K562 (cell line): ENCODE measurements around the gene FAM193A. TPM values are rescaled to one million over a fixed set of nuclear protein-coding genes. Genes with fewer than 3 reads are reported as not detected.
A peak's percentile ranks its signal among the peaks of the same experiment; 100 is the strongest.

Experiments used
- ELF2 ChIP-seq: fragments of 250-450 bp; sonication (Bioruptor Pico); IDR thresholded peaks from 2 replicates; pipeline ENCODE4 v1.5.0; 2021; ENCODE audit warnings: mild to moderate bottlenecking
- EP300 ChIP-seq: IDR thresholded peaks from 2 replicates; pipeline ENCODE4 v1.6.1; 2012; ENCODE audit warnings: low read length, improper control_type of control experiment
- MTA3 ChIP-seq: fragments of 450-650 bp; formaldehyde crosslinking; IDR thresholded peaks from 2 replicates; pipeline ENCODE4 v1.6.1; 2017; ENCODE audit warnings: mild to moderate bottlenecking, borderline replicate concordance
- RBBP5 ChIP-seq: fragments of 200-600 bp; sonication (generic); IDR thresholded peaks from 2 replicates; pipeline ENCODE4 v1.6.1; 2012; ENCODE audit warnings: borderline replicate concordance, mild to moderate bottlenecking, low read length, control low read depth, inconsistent platforms; ENCODE audit not compliant: insufficient read depth, poor library complexity, severe bottlenecking
- SNRNP70 ChIP-seq: fragments of 200-400 bp; formaldehyde crosslinking; optimal IDR thresholded peaks from 2 replicates; pipeline ENCODE3; 2017; ENCODE audit warnings: low read depth, low read length
- STAG1 ChIP-seq: sonication (generic); formaldehyde crosslinking; IDR thresholded peaks from 2 replicates; pipeline ENCODE4 v1.5.0; 2020; ENCODE audit warnings: missing genetic modification reagents, borderline replicate concordance
- TOE1 ChIP-seq, 2 experiments: fragments of 450-650 bp in 1 of 2; sonication (generic) in 1 of 2; formaldehyde crosslinking in 1 of 2; IDR thresholded peaks; 2 replicates each; pipeline versions ENCODE4 v1.7.1 to v1.8.0; 2016 to 2022; ENCODE audit warnings: borderline replicate concordance in 2 of 2, mild to moderate bottlenecking in 2 of 2, antibody characterized with exemption in 1 of 2, inconsistent platforms in 1 of 2, low read depth in 1 of 2, missing genetic modification reagents in 1 of 2, moderate library complexity in 1 of 2
- TRIM28 ChIP-seq: fragments of 450-650 bp; IDR thresholded peaks from 2 replicates; pipeline ENCODE4 v1.6.1; 2017
- ZNF121 ChIP-seq: sonication (generic); formaldehyde crosslinking; conservative IDR thresholded peaks from 2 replicates; pipeline ENCODE4 v1.8.0; 2022; ENCODE audit warnings: missing genetic modification reagents
- ZNF232 ChIP-seq: sonication (generic); formaldehyde crosslinking; IDR thresholded peaks from 2 replicates; pipeline ENCODE4 v1.8.0; 2022; ENCODE audit warnings: mild to moderate bottlenecking, missing genetic modification reagents
- polyA plus RNA-seq, 8 experiments: library from polyadenylated mRNA; depleted of rRNA in 4 of 8; stranded (reverse) in 5 of 8; unstranded in 3 of 8; fragments of >200 nt; fragmentation: Nextera tagmentation in 2 of 8; fragmentation: Illumina TruSeq in 1 of 8; extraction: Ambion mirVana in 2 of 8; extraction: Trizol in 1 of 8; gene quantifications; 2 replicates each; pipeline versions ENCODE4 v1.2.1 to v1.2.3, GENCODE V29; 2011 to 2014; ENCODE audit warnings: inconsistent platforms in 1 of 8, missing spikeins in 1 of 8
- total RNA-seq, 7 experiments: library from RNA; depleted of rRNA in 6 of 7; stranded (reverse); fragments of >200 nt in 6 of 7; fragmentation: Illumina TruSeq in 2 of 7; extraction: Trizol in 2 of 7; gene quantifications; 2 replicates each; pipeline versions ENCODE4 v1.2.1 to v1.2.3, GENCODE V29; 2011 to 2021; ENCODE audit warnings: low replicate concordance in 1 of 7
- TF ChIP-seq, protein P1 (sequence below): fragments of 450-650 bp; IDR thresholded peaks from 2 replicates; pipeline ENCODE4 v1.6.1; 2016; ENCODE audit warnings: borderline replicate concordance
- TF ChIP-seq, protein P2 (sequence below), 2 experiments: fragments of 450-650 bp in 1 of 2; sonication (generic) in 1 of 2; formaldehyde crosslinking; conservative IDR thresholded peaks; 2 replicates each; pipeline versions ENCODE4 v1.4.0 to v1.8.1; 2020 to 2022; ENCODE audit warnings: mild to moderate bottlenecking in 1 of 2, missing genetic modification reagents in 1 of 2
- TF ChIP-seq, protein P3 (sequence below): fragments of 450-650 bp; IDR thresholded peaks from 2 replicates; pipeline ENCODE4 v1.6.1; 2016; ENCODE audit warnings: low read depth
- TF ChIP-seq, protein P4 (sequence below): sonication (generic); formaldehyde crosslinking; IDR thresholded peaks from 2 replicates; pipeline ENCODE4 v1.8.0; 2023; ENCODE audit warnings: mild to moderate bottlenecking, missing genetic modification reagents

The FAM193A gene
- total and polyA plus RNA-seq, 9 of the 15 experiments (the other 6 are each of a cell fraction or from before 2014, with no cell fraction given): 0.46 to 24.6 (median 9.6) TPM

- TF ChIP-seq STAG1 (CRISPR knock-in tag) (no peak; the same call in 1 of the 2 replicates), TOE1 (IDR thresholded peaks at IDR 0.05; ENCODE audit: borderline replicate concordance) (no peak), TOE1 (CRISPR knock-in tag; IDR thresholded peaks at IDR 0.05; ENCODE audit: borderline replicate concordance, low read depth) (no peak), ELF2 (CRISPR knock-in tag) (no peak), RBBP5 (peak; percentile 55), ZNF121 (CRISPR knock-in tag) (no peak), EP300 (no peak), TRIM28 (no peak), ZNF232 (CRISPR knock-in tag) (no peak), SNRNP70 (no peak), MTA3 (0 out of 2 replicates have a peak, but pooled peaks have one; percentile 37)
- TF ChIP-seq, protein P1, sequence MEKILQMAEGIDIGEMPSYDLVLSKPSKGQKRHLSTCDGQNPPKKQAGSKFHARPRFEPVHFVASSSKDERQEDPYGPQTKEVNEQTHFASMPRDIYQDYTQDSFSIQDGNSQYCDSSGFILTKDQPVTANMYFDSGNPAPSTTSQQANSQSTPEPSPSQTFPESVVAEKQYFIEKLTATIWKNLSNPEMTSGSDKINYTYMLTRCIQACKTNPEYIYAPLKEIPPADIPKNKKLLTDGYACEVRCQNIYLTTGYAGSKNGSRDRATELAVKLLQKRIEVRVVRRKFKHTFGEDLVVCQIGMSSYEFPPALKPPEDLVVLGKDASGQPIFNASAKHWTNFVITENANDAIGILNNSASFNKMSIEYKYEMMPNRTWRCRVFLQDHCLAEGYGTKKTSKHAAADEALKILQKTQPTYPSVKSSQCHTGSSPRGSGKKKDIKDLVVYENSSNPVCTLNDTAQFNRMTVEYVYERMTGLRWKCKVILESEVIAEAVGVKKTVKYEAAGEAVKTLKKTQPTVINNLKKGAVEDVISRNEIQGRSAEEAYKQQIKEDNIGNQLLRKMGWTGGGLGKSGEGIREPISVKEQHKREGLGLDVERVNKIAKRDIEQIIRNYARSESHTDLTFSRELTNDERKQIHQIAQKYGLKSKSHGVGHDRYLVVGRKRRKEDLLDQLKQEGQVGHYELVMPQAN: no peak
- TF ChIP-seq, protein P2, sequence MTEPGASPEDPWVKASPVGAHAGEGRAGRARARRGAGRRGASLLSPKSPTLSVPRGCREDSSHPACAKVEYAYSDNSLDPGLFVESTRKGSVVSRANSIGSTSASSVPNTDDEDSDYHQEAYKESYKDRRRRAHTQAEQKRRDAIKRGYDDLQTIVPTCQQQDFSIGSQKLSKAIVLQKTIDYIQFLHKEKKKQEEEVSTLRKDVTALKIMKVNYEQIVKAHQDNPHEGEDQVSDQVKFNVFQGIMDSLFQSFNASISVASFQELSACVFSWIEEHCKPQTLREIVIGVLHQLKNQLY (CRISPR knock-in tag; conservative IDR thresholded peaks at IDR 0.05): no peak
- TF ChIP-seq, protein P3, sequence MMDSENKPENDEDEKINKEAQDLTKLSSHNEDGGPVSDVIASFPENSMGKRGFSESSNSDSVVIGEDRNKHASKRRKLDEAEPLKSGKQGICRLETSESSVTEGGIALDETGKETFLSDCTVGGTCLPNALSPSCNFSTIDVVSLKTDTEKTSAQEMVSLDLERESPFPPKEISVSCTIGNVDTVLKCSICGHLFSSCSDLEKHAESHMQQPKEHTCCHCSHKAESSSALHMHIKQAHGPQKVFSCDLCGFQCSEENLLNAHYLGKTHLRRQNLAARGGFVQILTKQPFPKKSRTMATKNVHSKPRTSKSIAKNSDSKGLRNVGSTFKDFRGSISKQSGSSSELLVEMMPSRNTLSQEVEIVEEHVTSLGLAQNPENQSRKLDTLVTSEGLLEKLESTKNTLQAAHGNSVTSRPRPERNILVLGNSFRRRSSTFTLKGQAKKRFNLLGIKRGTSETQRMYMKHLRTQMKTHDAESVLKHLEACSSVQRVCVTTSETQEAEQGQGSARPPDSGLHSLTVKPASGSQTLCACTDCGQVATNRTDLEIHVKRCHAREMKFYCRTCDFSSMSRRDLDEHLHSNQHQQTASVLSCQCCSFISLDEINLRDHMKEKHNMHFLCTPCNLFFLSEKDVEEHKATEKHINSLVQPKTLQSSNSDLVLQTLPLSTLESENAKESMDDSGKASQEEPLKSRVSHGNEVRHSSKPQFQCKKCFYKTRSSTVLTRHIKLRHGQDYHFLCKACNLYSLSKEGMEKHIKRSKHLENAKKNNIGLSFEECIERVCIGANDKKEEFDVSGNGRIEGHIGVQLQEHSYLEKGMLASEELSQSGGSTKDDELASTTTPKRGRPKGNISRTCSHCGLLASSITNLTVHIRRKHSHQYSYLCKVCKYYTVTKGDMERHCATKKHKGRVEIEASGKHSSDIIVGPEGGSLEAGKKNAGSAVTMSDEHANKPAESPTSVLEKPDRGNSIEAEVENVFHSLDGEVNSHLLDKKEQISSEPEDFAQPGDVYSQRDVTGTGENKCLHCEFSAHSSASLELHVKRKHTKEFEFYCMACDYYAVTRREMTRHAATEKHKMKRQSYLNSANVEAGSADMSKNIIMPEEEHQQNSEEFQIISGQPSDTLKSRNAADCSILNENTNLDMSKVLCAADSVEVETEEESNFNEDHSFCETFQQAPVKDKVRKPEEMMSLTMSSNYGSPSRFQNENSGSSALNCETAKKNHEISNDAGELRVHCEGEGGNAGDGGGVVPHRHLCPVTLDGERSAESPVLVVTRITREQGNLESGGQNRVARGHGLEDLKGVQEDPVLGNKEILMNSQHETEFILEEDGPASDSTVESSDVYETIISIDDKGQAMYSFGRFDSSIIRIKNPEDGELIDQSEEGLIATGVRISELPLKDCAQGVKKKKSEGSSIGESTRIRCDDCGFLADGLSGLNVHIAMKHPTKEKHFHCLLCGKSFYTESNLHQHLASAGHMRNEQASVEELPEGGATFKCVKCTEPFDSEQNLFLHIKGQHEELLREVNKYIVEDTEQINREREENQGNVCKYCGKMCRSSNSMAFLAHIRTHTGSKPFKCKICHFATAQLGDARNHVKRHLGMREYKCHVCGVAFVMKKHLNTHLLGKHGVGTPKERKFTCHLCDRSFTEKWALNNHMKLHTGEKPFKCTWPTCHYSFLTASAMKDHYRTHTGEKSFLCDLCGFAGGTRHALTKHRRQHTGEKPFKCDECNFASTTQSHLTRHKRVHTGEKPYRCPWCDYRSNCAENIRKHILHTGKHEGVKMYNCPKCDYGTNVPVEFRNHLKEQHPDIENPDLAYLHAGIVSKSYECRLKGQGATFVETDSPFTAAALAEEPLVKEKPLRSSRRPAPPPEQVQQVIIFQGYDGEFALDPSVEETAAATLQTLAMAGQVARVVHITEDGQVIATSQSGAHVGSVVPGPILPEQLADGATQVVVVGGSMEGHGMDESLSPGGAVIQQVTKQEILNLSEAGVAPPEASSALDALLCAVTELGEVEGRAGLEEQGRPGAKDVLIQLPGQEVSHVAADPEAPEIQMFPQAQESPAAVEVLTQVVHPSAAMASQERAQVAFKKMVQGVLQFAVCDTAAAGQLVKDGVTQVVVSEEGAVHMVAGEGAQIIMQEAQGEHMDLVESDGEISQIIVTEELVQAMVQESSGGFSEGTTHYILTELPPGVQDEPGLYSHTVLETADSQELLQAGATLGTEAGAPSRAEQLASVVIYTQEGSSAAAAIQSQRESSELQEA: no peak
- TF ChIP-seq, protein P4, sequence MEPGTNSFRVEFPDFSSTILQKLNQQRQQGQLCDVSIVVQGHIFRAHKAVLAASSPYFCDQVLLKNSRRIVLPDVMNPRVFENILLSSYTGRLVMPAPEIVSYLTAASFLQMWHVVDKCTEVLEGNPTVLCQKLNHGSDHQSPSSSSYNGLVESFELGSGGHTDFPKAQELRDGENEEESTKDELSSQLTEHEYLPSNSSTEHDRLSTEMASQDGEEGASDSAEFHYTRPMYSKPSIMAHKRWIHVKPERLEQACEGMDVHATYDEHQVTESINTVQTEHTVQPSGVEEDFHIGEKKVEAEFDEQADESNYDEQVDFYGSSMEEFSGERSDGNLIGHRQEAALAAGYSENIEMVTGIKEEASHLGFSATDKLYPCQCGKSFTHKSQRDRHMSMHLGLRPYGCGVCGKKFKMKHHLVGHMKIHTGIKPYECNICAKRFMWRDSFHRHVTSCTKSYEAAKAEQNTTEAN (CRISPR knock-in tag): no peak
Measured at GRCh38 chr4:2535376-2536192, 863 bp upstream of the FAM193A start (continued).
